GM04504 (cell line): ENCODE data around the gene MACF1.
"Not testable (repeated sequence)": the region's sequence is repeated elsewhere in the genome, so short reads cannot be mapped to it uniquely, and the experiment has no call there.

Experiments used
- DNase-seq: peaks from one replicate; pipeline ENCODE4 v3.0.0-alpha.2; 2012; ENCODE audit warnings: low read depth

MACF1 gene

DNA sequence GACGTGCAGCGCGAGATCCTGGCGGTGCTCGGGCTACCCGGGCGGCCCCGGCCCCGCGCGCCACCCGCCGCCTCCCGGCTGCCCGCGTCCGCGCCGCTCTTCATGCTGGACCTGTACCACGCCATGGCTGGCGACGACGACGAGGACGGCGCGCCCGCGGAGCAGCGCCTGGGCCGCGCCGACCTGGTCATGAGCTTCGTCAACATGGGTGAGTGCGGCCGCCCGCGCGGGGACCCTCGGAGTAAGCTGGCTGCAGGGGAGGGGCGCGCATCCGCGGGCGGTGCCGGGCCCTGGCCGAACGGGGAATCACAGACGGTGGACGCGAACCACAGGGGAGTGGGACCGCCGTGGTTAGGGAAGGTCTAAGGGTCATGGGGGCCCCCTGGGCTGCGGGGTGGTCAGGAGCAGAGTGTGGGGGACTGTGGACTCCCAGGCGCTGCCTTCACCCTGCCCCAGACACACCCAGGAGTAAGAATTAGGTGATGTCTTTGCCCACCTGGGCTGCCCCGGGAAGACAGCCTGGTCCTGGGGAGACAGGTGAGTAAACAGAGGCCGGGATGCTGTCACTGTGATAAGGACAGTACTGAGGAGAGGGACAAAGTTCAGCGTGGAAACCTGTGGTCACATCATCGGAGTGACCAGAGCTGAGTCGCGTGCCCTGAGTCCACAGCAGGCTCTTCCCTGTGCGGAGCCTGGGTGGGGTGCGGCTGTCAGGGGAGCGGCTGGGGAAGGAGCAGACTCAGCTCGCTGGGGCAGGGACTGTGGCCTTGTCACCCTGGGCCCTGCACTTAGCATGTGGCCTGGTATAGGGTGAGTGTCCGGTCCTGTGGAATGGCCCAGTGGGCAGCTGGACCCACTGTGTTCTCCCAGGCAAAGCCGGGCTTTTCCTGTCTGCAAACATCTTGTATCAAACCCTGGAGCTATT is 287.9 kb downstream of the MACF1 start:
- DNase-seq = not testable (repeated sequence)

DNA sequence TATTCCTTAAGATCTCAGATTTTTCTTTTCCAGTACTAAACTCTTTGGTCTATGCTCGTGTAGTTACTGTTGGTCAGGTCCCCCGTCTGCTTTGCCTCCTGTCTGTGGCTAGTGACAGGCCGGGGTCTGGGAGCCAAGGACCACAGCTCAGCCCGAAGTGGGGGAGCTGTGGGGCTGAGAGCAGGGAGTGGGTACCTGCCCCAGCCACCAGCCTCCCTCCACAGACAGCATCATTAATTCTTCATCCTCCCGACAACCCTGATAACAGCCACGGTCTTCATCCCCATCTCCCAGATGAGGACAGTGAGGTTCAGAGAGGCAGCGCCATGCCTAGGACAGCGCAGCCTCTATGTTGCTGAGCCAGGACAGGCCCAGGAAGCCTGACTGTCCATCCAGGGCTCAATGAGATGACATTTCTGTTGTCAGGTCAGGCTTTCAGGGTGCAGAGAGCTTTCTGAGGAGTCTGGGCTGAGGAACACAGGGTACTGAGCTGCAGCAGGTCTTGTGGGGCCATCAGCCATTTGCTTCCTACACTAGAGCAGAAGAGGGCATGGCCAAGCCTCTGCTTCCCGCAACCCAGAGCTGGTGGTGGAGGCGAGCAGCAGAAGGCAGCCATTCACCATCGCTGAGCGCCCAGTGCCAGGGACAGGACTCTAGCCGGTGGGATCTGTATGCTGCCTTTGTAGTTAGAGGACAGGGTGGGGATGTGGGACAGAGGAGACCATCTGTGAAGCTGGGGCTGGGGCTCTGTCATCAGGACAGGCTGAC is 288.7 kb downstream of the MACF1 start:
- DNase-seq = not testable (repeated sequence)

- no peak for DNase-seq
Measured at GRCh38 chr1:39494671-39495410, 290.3 kb downstream of the MACF1 start.

- DNase-seq = not testable (repeated sequence)
Measured at GRCh38 chr1:39496520-39496919, 292.0 kb downstream of the MACF1 start.

GRCh38 chr1:39497585-39497984 is 293.1 kb downstream of the MACF1 start:
- DNase-seq = no peak

- DNase-seq = not testable (repeated sequence)
Measured at GRCh38 chr1:39498096-39498710, 293.7 kb downstream of the MACF1 start.

- DNase-seq = not testable (repeated sequence)
Measured at GRCh38 chr1:39498821-39499220, 294.3 kb downstream of the MACF1 start.

- no peak for DNase-seq
Measured at GRCh38 chr1:39499668-39500067, 295.2 kb downstream of the MACF1 start.

DNA sequence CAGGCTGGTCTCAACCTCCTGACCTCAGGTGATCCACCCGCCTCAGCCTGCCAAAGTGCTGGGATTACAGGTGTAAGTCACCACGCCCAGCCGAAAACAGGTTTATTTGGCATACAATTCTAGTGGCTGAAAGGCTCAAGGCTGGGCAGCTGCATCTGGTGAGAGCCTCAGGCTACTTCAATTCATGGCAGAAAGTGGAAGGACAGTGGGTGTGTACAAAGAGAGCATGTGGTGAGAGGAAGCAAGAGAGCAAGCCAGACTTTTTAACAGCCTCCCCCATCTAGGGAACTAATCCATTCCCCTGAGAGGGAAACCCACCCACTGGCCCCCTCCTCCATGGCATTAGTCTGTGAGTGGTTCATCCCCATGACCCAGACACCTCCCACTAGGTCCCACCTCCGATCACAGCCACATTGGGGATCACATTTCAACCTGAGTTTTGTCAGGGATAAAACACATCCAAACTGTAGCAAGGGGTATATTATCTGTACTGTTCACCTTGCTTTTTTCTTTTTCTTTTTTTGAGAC is 296.4 kb downstream of the MACF1 start:
- no peak for DNase-seq

DNA sequence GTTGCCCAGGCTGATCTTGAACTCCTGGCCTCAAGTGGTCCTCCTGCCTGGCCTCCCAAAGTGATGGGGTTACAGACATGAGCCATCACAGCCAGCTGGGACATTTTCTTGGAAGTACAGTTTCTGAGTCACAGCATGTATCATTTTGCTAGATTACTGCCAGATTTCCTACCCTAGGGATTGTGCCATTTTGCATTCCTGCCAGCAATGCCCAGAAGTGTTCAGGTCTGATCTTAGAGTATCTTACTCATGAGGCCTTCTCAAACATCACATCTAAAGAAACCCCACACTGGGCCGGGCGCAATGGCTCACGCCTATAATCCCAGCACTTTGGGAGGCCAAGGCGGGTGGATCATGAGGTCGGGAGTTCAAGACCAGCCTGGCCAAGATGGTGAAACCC is 297.2 kb downstream of the MACF1 start:
- peak; percentile 64 for DNase-seq

DNA sequence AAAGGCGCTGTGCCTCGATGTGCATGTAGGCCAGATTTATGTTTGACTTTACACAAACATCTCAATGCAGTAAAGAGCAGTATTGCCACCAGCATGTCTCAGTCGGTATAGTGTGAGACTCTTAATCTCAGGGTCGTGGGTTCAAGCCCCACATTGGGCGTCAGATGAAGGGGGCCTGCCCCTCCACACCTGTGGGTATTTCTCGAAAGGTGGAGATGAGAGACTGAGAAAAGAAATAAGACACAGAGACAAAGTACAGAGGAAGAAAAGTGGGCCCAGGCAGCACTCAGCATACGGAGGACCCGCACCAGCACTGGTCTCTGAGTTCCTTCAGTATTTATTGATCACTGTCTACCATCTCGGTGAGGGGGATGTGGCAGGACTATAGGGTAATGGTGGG is 299.9 kb downstream of the MACF1 start:
- not testable (repeated sequence) for DNase-seq

DNA sequence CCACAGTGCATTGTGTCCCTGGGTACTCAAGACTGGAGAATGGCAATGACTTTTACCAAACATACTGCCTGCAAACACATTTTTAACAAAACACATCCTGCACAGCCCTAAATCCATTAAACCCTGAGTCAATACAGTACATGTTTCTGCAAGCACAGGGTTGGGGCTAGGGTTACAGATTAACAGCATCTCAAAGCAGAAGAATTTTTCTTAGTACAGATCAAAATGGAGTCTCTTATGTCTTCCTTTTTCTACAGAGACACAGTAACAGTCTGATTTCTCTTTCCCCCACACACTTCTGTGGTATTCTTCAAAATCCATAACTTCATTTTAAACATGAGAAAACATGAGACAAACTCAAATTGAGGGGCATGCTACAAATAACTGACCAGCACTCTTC is 300.8 kb downstream of the MACF1 start:
- no peak for DNase-seq

GRCh38 chr1:39507230-39507928 is 302.9 kb downstream of the MACF1 start:
- no peak for DNase-seq

- DNase-seq = no peak
Measured at GRCh38 chr1:39508266-39508665, 303.8 kb downstream of the MACF1 start.

- no peak for DNase-seq
Measured at GRCh38 chr1:39508857-39509305, 304.4 kb downstream of the MACF1 start.

GRCh38 chr1:39509360-39510009 is 305.0 kb downstream of the MACF1 start:
- DNase-seq = no peak

- not testable (repeated sequence) for DNase-seq
Measured at GRCh38 chr1:39510570-39511186, 306.2 kb downstream of the MACF1 start.

- DNase-seq = not testable (repeated sequence)
Measured at GRCh38 chr1:39511477-39511876, 307.0 kb downstream of the MACF1 start.

- not testable (repeated sequence) for DNase-seq
Measured at GRCh38 chr1:39512234-39512847, 307.8 kb downstream of the MACF1 start.
